Measurements from ENCODE around the gene TNPO1. TPM values are rescaled to one million over a fixed set of nuclear protein-coding genes. Genes with fewer than 3 reads are reported as not detected.

TNPO1 gene
- total RNA-seq, 1 experiment from 2014 or later, result 148 TPM

GRCh38 chr5:72776684-72777083 lies 39.8 kb upstream of the TNPO1 start:
- Histone ChIP-seq H3K4me1 (no peaks in the 10 kb centered on the region), H3K4me3 (ENCODE audit: low read depth, low read length) (no peak overlapping the region), H3K9me3 (peaks cover 12% of the 10 kb centered on the region), H3K27me3 (replicated peaks; ENCODE audit: control insufficient read depth, insufficient read depth, low read length) (no peaks in the 10 kb centered on the region; the same call in 1 of the 2 replicates), H3K36me3 (ENCODE audit: control insufficient read depth, insufficient read depth, low read length) (no peaks in the 10 kb centered on the region)
- no peak for DNase-seq
- Mint-ChIP-seq H3K36me3 (ENCODE audit: insufficient read depth, unreplicated experiment) (no peaks in the 10 kb centered on the region), H3K9me3 (ENCODE audit: unreplicated experiment) (peaks cover 32% of the 10 kb centered on the region), H3K27me3 (ENCODE audit: insufficient read depth, unreplicated experiment) (peaks cover 4% of the 10 kb centered on the region), H3K27ac (ENCODE audit: unreplicated experiment) (no peak overlapping the region), H3K4me1 (ENCODE audit: low read depth, unreplicated experiment) (no peaks in the 10 kb centered on the region), H3K4me3 (ENCODE audit: unreplicated experiment) (no peak overlapping the region)
- TF ChIP-seq, protein P1, sequence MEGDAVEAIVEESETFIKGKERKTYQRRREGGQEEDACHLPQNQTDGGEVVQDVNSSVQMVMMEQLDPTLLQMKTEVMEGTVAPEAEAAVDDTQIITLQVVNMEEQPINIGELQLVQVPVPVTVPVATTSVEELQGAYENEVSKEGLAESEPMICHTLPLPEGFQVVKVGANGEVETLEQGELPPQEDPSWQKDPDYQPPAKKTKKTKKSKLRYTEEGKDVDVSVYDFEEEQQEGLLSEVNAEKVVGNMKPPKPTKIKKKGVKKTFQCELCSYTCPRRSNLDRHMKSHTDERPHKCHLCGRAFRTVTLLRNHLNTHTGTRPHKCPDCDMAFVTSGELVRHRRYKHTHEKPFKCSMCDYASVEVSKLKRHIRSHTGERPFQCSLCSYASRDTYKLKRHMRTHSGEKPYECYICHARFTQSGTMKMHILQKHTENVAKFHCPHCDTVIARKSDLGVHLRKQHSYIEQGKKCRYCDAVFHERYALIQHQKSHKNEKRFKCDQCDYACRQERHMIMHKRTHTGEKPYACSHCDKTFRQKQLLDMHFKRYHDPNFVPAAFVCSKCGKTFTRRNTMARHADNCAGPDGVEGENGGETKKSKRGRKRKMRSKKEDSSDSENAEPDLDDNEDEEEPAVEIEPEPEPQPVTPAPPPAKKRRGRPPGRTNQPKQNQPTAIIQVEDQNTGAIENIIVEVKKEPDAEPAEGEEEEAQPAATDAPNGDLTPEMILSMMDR (IDR thresholded peaks at IDR 0.05; ENCODE audit: insufficient read depth in 1 of 2, low read depth in 1 of 2, low read length in 1 of 2, severe bottlenecking in 1 of 2, unreplicated experiment in 1 of 2), result no peak
- CTCF ChIA-PET, result no interaction called here
- POLR2A ChIA-PET, result no interaction called here
- no TSS peak for BruUV-seq (replicated peaks)
- intact Hi-C loops (cut with micrococcal nuclease; ENCODE audit: unreplicated experiment), result no loop called here

DNA sequence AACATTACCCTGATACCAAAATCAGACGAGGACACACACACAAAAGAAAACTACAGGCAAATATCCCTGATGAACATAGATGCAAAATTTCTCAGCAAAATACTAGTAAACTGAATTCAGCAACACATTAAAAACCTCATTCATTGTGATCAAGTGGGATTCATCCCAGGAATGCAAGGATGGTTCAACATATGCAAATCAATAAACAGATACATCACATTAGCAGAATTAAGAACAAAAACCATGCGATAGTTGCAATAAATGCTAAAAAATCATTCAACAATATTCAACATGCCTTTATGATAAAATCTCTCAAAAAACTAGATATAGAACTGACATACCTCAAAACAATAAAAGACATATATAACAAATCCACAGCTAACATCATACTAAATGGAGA lies 36.9 kb upstream of the TNPO1 start:
- Mint-ChIP-seq H3K4me1 (ENCODE audit: low read depth, unreplicated experiment) (no peaks in the 10 kb centered on the region), H3K9me3 (ENCODE audit: unreplicated experiment) (peaks cover 32% of the 10 kb centered on the region), H3K36me3 (ENCODE audit: insufficient read depth, unreplicated experiment) (no peaks in the 10 kb centered on the region), H3K27me3 (ENCODE audit: insufficient read depth, unreplicated experiment) (peaks cover 4% of the 10 kb centered on the region), H3K27ac (ENCODE audit: unreplicated experiment) (no peak overlapping the region), H3K4me3 (ENCODE audit: unreplicated experiment) (no peak overlapping the region)
- TF ChIP-seq, protein P1 (IDR thresholded peaks at IDR 0.05; ENCODE audit: insufficient read depth in 1 of 2, low read depth in 1 of 2, low read length in 1 of 2, severe bottlenecking in 1 of 2, unreplicated experiment in 1 of 2), result no peak
- H3K9me3 ChIP-seq, result peaks cover 12% of the 10 kb centered on the region
- H3K27me3 ChIP-seq (replicated peaks; ENCODE audit: control insufficient read depth, insufficient read depth, low read length), result no peaks in the 10 kb centered on the region
- no TSS peak for BruUV-seq (replicated peaks)
- no peaks in the 10 kb centered on the region for H3K36me3 ChIP-seq (ENCODE audit: control insufficient read depth, insufficient read depth, low read length)
- no peak overlapping the region for H3K4me3 ChIP-seq (ENCODE audit: low read depth, low read length)
- H3K4me1 ChIP-seq, result no peaks in the 10 kb centered on the region
- intact Hi-C loops (cut with micrococcal nuclease; ENCODE audit: unreplicated experiment), result no loop called here
- CTCF ChIA-PET, result no interaction called here
- POLR2A ChIA-PET, result no interaction called here
- DNase-seq, result no peak

- no peak overlapping the region for H3K4me3 ChIP-seq (ENCODE audit: low read depth, low read length)
- TF ChIP-seq, protein P1 (IDR thresholded peaks at IDR 0.05; ENCODE audit: insufficient read depth in 1 of 2, low read depth in 1 of 2, low read length in 1 of 2, severe bottlenecking in 1 of 2, unreplicated experiment in 1 of 2), result no peak
- H3K9me3 ChIP-seq, result peaks cover 8% of the 10 kb centered on the region
- no peaks in the 10 kb centered on the region for H3K27me3 ChIP-seq (replicated peaks; ENCODE audit: control insufficient read depth, insufficient read depth, low read length)
- no peak for DNase-seq
- peaks cover 2% of the 10 kb centered on the region for H3K4me1 ChIP-seq
- no peak overlapping the region for H3K4me3 Mint-ChIP-seq (ENCODE audit: unreplicated experiment)
- H3K4me1 Mint-ChIP-seq (ENCODE audit: low read depth, unreplicated experiment), result no peaks in the 10 kb centered on the region
- H3K36me3 Mint-ChIP-seq (ENCODE audit: insufficient read depth, unreplicated experiment), result no peaks in the 10 kb centered on the region
- intact Hi-C loops (cut with micrococcal nuclease; ENCODE audit: unreplicated experiment), result no loop called here
- H3K9me3 Mint-ChIP-seq (ENCODE audit: unreplicated experiment), result peaks cover 10% of the 10 kb centered on the region
- ChIA-PET CTCF (no interaction called here), POLR2A (no interaction called here)
- H3K27ac Mint-ChIP-seq (ENCODE audit: unreplicated experiment), result no peak overlapping the region
- BruUV-seq (replicated peaks), result no TSS peak
- no peaks in the 10 kb centered on the region for H3K27me3 Mint-ChIP-seq (ENCODE audit: insufficient read depth, unreplicated experiment)
- H3K36me3 ChIP-seq (ENCODE audit: control insufficient read depth, insufficient read depth, low read length), result no peaks in the 10 kb centered on the region
These were observed 33.1 kb upstream of the TNPO1 start for GRCh38 chr5:72783354-72783753.
